ENCODE data around the gene TSPEAR.

- TF ChIP-seq EZH2 (IDR thresholded peaks at IDR 0.05; ENCODE audit: borderline replicate concordance, low read length) (no peak), CTCF (IDR thresholded peaks at IDR 0.05; ENCODE audit: low read length) (no peak)
Measured at GRCh38 chr21:44636209-44637017, 75.0 kb downstream of the TSPEAR start.
